Breast epithelium (tissue), 4 donors: ENCODE data around the gene NAALADL1. TPM values are rescaled to one million over a fixed set of nuclear protein-coding genes. Genes with fewer than 3 reads are reported as not detected.

Source experiments
- DNase-seq, 2 donors: peaks; one replicate each; pipeline ENCODE4 v3.0.0-alpha.2; 2019; ENCODE audit warnings: low spot score in 2 of 2
- H3K27ac ChIP-seq, 2 donors: fragments of 200-600 bp; sonication (generic) in 1 of 2; one replicate each; pipeline ENCODE4 v1.5.1; 2016 to 2019; ENCODE audit warnings: mild to moderate bottlenecking in 1 of 2
- H3K27me3 ChIP-seq, 2 donors: fragments of 200-600 bp; sonication (generic) in 1 of 2; one replicate each; pipeline versions ENCODE4 v1.5.1 to v1.6.0; 2017 to 2019; ENCODE audit warnings: control low read depth in 1 of 2, mild to moderate bottlenecking in 1 of 2
- H3K36me3 ChIP-seq: fragments of 200-600 bp; one replicate; pipeline ENCODE4 v1.5.1; 2019
- H3K4me1 ChIP-seq, 2 donors: fragments of 200-600 bp; sonication (generic); one replicate each; pipeline ENCODE4 v1.5.1; 2016 to 2019; ENCODE audit warnings: control low read depth in 1 of 2
- H3K4me3 ChIP-seq, 3 donors: fragments of 200-600 bp; sonication (generic); 1 replicate in 2 of 3; 2 replicates in 1 of 3; pipeline ENCODE4 v1.5.1; 2016 to 2019; ENCODE audit warnings: mild to moderate bottlenecking in 3 of 3, moderate library complexity in 2 of 3
- H3K9me3 ChIP-seq, 2 donors: fragments of 200-600 bp; sonication (generic) in 1 of 2; one replicate each; pipeline ENCODE4 v1.5.1; 2016 to 2019; ENCODE audit warnings: control low read depth in 1 of 2
- CTCF ChIP-seq, 3 donors: fragments of 450-650 bp; IDR thresholded peaks; one replicate each; pipeline ENCODE4 v1.5.1; 2016 to 2017; ENCODE audit warnings: antibody characterized with exemption in 3 of 3, mild to moderate bottlenecking in 3 of 3, moderate library complexity in 3 of 3
- POLR2A ChIP-seq: fragments of 450-650 bp; IDR thresholded peaks from one replicate; pipeline ENCODE4 v1.6.1; 2016; ENCODE audit warnings: antibody characterized with exemption, mild to moderate bottlenecking, moderate library complexity
- POLR2AphosphoS5 ChIP-seq, 3 donors: sonication (generic); formaldehyde crosslinking; IDR thresholded peaks; one replicate each; pipeline ENCODE4 v1.6.1; 2017; ENCODE audit warnings: antibody characterized with exemption in 3 of 3
- intact Hi-C: fragments of 100-400 bp; cut with DNase I; formaldehyde crosslinking; loops from one replicate; pipeline ENCODE4 v1.15.1; 2023; ENCODE audit warnings: low total_unique reads
- total RNA-seq, 3 donors: library from RNA; depleted of rRNA; stranded (reverse); fragments of >200 nt; gene quantifications; one replicate each; pipeline ENCODE4 v1.1.0, GENCODE V29; 2016

Gene NAALADL1
- total RNA-seq, 3 donors from 2014 or later, result 15.5 to 28.8 (median 19.2) TPM

GRCh38 chr11:65057526-65057925 lies 827 bp downstream of the NAALADL1 start:
- no peak overlapping the region for H3K27ac ChIP-seq
- TF ChIP-seq CTCF (IDR thresholded peaks at IDR 0.05), result no peak
- no peak for TF ChIP-seq POLR2AphosphoS5 (IDR thresholded peaks at IDR 0.05)
- TF ChIP-seq POLR2A, result no peak
- no peaks in the 10 kb centered on the region for H3K27me3 ChIP-seq
- H3K36me3 ChIP-seq, result no peaks in the 10 kb centered on the region
- H3K4me3 ChIP-seq, result no peak overlapping the region
- intact Hi-C loops, result no loop called here
- H3K4me1 ChIP-seq, result no peaks in the 10 kb centered on the region
- no peak for DNase-seq
- H3K9me3 ChIP-seq, result no peaks in the 10 kb centered on the region

DNA sequence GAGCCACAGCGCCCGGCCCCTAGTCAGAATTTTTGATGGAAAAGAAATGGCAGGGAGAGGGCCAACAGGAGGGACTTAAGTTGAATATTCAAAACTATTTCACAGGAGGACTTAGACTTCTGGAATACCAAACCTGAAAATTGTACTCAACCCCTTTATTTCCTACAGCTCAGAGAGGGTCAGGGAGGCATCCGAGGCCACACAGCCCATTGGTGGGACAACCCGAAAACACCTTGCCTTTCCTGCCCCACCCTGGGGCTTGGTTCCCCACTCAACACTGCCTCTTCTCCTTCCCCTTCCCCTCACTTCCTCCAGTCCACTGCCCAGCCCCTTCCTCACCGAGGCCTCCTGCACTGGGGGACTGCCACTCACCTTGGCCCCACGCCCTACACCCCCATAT lies 1.4 kb downstream of the NAALADL1 start:
- intact Hi-C loops, result no loop called here
- H3K4me3 ChIP-seq, result no peak overlapping the region
- no peak for TF ChIP-seq POLR2A
- TF ChIP-seq CTCF (IDR thresholded peaks at IDR 0.05), result no peak
- TF ChIP-seq POLR2AphosphoS5 (IDR thresholded peaks at IDR 0.05), result no peak

DNA sequence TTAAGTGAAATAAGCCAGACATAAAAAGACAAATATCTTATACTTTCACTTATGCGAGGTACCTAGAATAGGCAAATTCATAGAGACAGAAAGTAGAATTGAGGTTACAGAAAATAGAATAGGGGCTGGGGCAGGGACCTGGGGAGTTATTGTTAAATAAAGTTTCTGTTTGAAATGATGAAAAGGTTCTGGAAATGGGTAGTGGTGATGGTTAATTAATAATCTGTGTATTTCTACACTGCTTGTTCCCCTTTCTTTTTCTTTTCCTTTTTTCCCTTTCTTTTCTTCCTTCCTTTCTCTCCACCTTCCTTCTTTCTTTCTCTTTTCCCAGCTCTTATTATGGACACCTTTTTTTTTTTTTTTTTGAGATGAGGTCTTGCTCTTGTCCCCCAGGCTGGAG lies 2.8 kb downstream of the NAALADL1 start:
- no peaks in the 10 kb centered on the region for H3K4me1 ChIP-seq
- H3K27me3 ChIP-seq, result no peaks in the 10 kb centered on the region
- no peak overlapping the region for H3K4me3 ChIP-seq
- H3K36me3 ChIP-seq, result no peaks in the 10 kb centered on the region
- intact Hi-C loops, result no loop called here
- TF ChIP-seq POLR2A (no peak), POLR2AphosphoS5 (IDR thresholded peaks at IDR 0.05) (no peak), CTCF (IDR thresholded peaks at IDR 0.05) (no peak)
- no peaks in the 10 kb centered on the region for H3K9me3 ChIP-seq
- H3K27ac ChIP-seq, result no peak overlapping the region
- DNase-seq, result no peak

More for the DNA sequence above, 1.4 kb downstream of the NAALADL1 start:
- no peaks in the 10 kb centered on the region for H3K9me3 ChIP-seq
- no peak overlapping the region for H3K27ac ChIP-seq
- DNase-seq, result no peak
- no peaks in the 10 kb centered on the region for H3K27me3 ChIP-seq
- H3K4me1 ChIP-seq, result no peaks in the 10 kb centered on the region
- no peaks in the 10 kb centered on the region for H3K36me3 ChIP-seq

DNA sequence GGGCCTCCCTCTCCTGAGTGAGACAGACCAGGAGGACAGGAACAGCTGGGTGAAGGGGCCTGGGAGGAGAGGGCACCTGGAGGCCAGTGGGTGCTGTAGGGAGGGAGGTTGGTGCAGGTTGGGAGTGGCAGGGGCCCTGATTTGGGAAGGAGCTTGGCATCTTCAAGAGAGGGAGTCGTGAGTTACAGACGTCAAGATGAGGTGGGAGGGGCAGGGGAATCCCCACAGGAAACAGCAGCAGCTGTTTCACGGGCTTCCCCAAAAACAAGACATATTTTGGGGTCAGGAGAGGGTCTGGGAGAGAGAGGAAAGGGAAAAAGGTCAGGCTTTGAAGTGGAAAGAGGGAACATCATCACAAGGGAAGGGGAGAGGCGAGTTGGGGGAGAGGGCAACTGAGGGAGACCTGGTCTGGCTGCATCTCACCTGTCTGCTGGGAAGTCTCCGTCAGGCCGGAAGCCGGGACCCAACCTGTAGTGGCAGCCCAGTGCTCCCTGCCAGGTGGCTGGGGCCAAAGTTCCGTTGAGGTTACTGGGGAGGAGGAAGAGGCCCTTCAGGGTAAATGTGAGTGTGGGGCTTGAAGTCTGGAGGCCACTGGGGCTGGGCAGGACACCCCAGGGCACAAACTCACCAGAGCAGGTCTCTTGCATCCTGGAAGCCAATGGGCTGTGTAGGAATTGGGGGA lies 4.4 kb downstream of the NAALADL1 start:
- no peaks in the 10 kb centered on the region for H3K9me3 ChIP-seq
- no peak overlapping the region for H3K27ac ChIP-seq
- no peak overlapping the region for H3K4me3 ChIP-seq
- no peak for DNase-seq
- H3K36me3 ChIP-seq, result no peaks in the 10 kb centered on the region
- no peak for TF ChIP-seq POLR2AphosphoS5 (IDR thresholded peaks at IDR 0.05)
- no peak for TF ChIP-seq POLR2A
- TF ChIP-seq CTCF (IDR thresholded peaks at IDR 0.05), result no peak
- intact Hi-C loops, result no loop called here
- no peaks in the 10 kb centered on the region for H3K4me1 ChIP-seq
- H3K27me3 ChIP-seq, result no peaks in the 10 kb centered on the region

DNA sequence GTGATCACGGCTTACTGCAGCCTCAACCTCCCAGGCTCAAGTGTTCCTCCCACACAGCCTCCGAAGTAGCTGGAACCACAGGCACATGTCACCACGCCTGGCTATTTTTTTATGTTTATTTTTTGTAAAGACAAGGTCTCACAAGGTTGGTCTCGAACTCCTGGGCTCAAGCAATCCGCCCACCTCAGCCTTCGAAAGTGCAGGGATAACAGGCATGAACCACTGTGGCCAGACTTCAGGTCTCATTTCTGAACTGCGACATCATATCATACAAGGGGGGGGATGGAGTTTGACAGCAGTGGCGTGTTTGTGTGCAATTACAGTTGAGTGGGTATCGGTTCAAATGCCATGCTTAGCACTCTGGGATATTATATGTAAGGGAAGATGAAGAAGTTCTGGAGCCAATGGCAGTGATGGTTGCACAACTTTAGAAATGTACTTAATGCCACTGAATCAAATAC lies 6.9 kb downstream of the NAALADL1 start:
- intact Hi-C loops, result no loop called here
- Histone ChIP-seq H3K27me3 (no peaks in the 10 kb centered on the region), H3K4me1 (peaks cover 0 to 4% of the 10 kb centered on the region in 2 donors), H3K36me3 (no peaks in the 10 kb centered on the region), H3K9me3 (no peaks in the 10 kb centered on the region), H3K27ac (no peak overlapping the region), H3K4me3 (no peak overlapping the region)
- no peak for DNase-seq
- TF ChIP-seq CTCF (IDR thresholded peaks at IDR 0.05) (no peak), POLR2AphosphoS5 (IDR thresholded peaks at IDR 0.05) (no peak), POLR2A (no peak)
